HL-60 (cell line): ENCODE data around the gene SSTR5.

Experiments
- DNase-seq, 2 experiments: peaks; one replicate each; pipeline ENCODE4 v3.0.0-alpha.2; 2010 to 2020; ENCODE audit warnings: low read depth in 1 of 2, low spot score in 1 of 2
- H3K27ac ChIP-seq: fragments of 250-450 bp; sonication (Bioruptor Pico); replicated peaks from 2 replicates; pipeline ENCODE4 v1.5.1; 2020; ENCODE audit warnings: mild to moderate bottlenecking, moderate library complexity
- H3K27me3 ChIP-seq: fragments of 250-450 bp; sonication (Bioruptor Pico); 2 replicates; pipeline ENCODE4 v1.5.1; 2021; ENCODE audit warnings: mild to moderate bottlenecking, moderate library complexity; ENCODE audit not compliant: insufficient read depth, poor library complexity, severe bottlenecking
- H3K4me3 ChIP-seq: replicated peaks from 2 replicates; pipeline ENCODE4 v1.5.1; 2011; ENCODE audit warnings: mild to moderate bottlenecking, control low read depth, low read length; ENCODE audit not compliant: insufficient read depth
- GABPA ChIP-seq: IDR thresholded peaks from 2 replicates; pipeline ENCODE4 v1.6.1; 2012; ENCODE audit warnings: low read depth
- POLR2AphosphoS5 ChIP-seq: IDR thresholded peaks from 2 replicates; pipeline ENCODE4 v1.6.1; 2012; ENCODE audit warnings: low read depth
- SPI1 ChIP-seq: IDR thresholded peaks from 2 replicates; pipeline ENCODE4 v1.6.1; 2012; ENCODE audit warnings: low read depth, mild to moderate bottlenecking, borderline replicate concordance
- TF ChIP-seq, protein P1 (sequence below): IDR thresholded peaks from 2 replicates; pipeline ENCODE4 v1.6.1; 2012; ENCODE audit warnings: low read depth; ENCODE audit not compliant: insufficient replicate concordance
- TF ChIP-seq, protein P2 (sequence below): IDR thresholded peaks from one replicate; pipeline ENCODE4 v1.5.1; 2011; ENCODE audit warnings: low read length, control low read depth, inconsistent platforms; ENCODE audit not compliant: insufficient read depth

The SSTR5 gene

GRCh38 chr16:1073566-1074378 lies 1.2 kb downstream of the SSTR5 start:
- no peak for TF ChIP-seq POLR2AphosphoS5
- TF ChIP-seq, protein P1, sequence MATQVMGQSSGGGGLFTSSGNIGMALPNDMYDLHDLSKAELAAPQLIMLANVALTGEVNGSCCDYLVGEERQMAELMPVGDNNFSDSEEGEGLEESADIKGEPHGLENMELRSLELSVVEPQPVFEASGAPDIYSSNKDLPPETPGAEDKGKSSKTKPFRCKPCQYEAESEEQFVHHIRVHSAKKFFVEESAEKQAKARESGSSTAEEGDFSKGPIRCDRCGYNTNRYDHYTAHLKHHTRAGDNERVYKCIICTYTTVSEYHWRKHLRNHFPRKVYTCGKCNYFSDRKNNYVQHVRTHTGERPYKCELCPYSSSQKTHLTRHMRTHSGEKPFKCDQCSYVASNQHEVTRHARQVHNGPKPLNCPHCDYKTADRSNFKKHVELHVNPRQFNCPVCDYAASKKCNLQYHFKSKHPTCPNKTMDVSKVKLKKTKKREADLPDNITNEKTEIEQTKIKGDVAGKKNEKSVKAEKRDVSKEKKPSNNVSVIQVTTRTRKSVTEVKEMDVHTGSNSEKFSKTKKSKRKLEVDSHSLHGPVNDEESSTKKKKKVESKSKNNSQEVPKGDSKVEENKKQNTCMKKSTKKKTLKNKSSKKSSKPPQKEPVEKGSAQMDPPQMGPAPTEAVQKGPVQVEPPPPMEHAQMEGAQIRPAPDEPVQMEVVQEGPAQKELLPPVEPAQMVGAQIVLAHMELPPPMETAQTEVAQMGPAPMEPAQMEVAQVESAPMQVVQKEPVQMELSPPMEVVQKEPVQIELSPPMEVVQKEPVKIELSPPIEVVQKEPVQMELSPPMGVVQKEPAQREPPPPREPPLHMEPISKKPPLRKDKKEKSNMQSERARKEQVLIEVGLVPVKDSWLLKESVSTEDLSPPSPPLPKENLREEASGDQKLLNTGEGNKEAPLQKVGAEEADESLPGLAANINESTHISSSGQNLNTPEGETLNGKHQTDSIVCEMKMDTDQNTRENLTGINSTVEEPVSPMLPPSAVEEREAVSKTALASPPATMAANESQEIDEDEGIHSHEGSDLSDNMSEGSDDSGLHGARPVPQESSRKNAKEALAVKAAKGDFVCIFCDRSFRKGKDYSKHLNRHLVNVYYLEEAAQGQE: no peak
- TF ChIP-seq, protein P2, sequence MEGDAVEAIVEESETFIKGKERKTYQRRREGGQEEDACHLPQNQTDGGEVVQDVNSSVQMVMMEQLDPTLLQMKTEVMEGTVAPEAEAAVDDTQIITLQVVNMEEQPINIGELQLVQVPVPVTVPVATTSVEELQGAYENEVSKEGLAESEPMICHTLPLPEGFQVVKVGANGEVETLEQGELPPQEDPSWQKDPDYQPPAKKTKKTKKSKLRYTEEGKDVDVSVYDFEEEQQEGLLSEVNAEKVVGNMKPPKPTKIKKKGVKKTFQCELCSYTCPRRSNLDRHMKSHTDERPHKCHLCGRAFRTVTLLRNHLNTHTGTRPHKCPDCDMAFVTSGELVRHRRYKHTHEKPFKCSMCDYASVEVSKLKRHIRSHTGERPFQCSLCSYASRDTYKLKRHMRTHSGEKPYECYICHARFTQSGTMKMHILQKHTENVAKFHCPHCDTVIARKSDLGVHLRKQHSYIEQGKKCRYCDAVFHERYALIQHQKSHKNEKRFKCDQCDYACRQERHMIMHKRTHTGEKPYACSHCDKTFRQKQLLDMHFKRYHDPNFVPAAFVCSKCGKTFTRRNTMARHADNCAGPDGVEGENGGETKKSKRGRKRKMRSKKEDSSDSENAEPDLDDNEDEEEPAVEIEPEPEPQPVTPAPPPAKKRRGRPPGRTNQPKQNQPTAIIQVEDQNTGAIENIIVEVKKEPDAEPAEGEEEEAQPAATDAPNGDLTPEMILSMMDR: no peak
- TF ChIP-seq SPI1: no peak
- no peak for TF ChIP-seq GABPA
- no peak overlapping the region for H3K4me3 ChIP-seq
- no peak for DNase-seq
- H3K27me3 ChIP-seq: peaks cover 29% of the 10 kb centered on the region
- H3K27ac ChIP-seq: no peak overlapping the region

- DNase-seq: no peak
- TF ChIP-seq GABPA (no peak), POLR2AphosphoS5 (no peak), SPI1 (no peak)
- TF ChIP-seq, protein P2: no peak
- TF ChIP-seq, protein P1: no peak
- H3K4me3 ChIP-seq: no peak overlapping the region
- H3K27me3 ChIP-seq: peaks cover 29% of the 10 kb centered on the region
- no peak overlapping the region for H3K27ac ChIP-seq
These were observed 1.8 kb downstream of the SSTR5 start for GRCh38 chr16:1074379-1074649.

DNA sequence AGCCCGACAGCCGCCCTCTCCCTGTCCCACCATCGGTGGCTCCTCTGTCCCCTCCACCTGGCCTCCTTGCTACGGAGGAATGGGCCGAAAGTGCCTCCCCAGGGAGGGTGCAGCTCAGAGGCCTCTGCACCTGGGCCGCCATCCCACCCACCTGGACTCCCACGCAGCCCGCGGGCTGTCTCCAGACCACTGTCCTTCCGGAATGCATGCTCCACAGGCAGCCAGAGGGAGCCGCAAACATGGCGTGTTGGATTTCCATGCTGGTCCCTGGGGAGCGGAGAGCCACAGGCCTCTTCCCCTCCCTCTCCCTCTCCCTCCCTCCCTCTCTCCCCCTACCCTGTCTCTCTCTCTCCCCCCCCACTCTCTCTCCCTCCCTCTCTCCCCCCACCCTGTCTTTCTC lies 3.0 kb downstream of the SSTR5 start:
- no peak for DNase-seq
- TF ChIP-seq POLR2AphosphoS5 (no peak), GABPA (no peak), SPI1 (no peak)
- TF ChIP-seq, protein P2: no peak
- TF ChIP-seq, protein P1: no peak
- H3K27me3 ChIP-seq: peaks cover 23% of the 10 kb centered on the region
- no peak overlapping the region for H3K27ac ChIP-seq
- no peak overlapping the region for H3K4me3 ChIP-seq
